Right cardiac atrium (tissue), 5 donors: ENCODE data around the gene NXT1. TPM values are rescaled to one million over a fixed set of nuclear protein-coding genes. Genes with fewer than 3 reads are reported as not detected.
"Not testable (repeated sequence)": the region's sequence is repeated elsewhere in the genome, so short reads cannot be mapped to it uniquely, and the experiment has no call there.

ENCODE experiments used
- ATAC-seq, 2 donors: fragments of 200-7000 bp; cut with Tn5 transposase; one replicate each; pipeline versions ENCODE4 v1.8.0 to v1.9.1; 2020; ENCODE audit warnings: moderate library complexity in 2 of 2, mild to moderate bottlenecking in 1 of 2
- DNase-seq, 3 donors: peaks; one replicate each; pipeline ENCODE4 v3.0.0-alpha.2; 2020
- H3K27ac ChIP-seq: one replicate; pipeline ENCODE4 v1.5.1; 2013; ENCODE audit warnings: mild to moderate bottlenecking, low read length, control low read depth, moderate library complexity
- H3K27me3 ChIP-seq: one replicate; pipeline ENCODE4 v1.6.1; 2013; ENCODE audit not compliant: control insufficient read depth, insufficient read depth
- H3K4me1 ChIP-seq: one replicate; pipeline ENCODE4 v1.6.1; 2013; ENCODE audit warnings: low read length; ENCODE audit not compliant: control insufficient read depth, insufficient read depth
- H3K4me3 ChIP-seq: one replicate; pipeline ENCODE4 v1.5.1; 2013; ENCODE audit warnings: low read length, control low read depth
- H3K9me3 ChIP-seq: one replicate; pipeline ENCODE4 v1.6.1; 2013; ENCODE audit warnings: low read length; ENCODE audit not compliant: control insufficient read depth
- WGBS: extraction: QIAGEN DNeasy Blood & Tissue Kit; methylation state at CpG from one replicate; pipeline ENCODE4 v1.1.7; 2013; 5-methylcytosine and 5-hydroxymethylcytosine counted together
- intact Hi-C, 4 donors: fragments of 100-400 bp; cut with DNase I; formaldehyde crosslinking; loops; one replicate each; pipeline versions ENCODE4 v1.11.0 to v1.14.0; 2022 to 2023
- long read RNA-seq, 4 donors: library from polyadenylated mRNA; unstranded; transcript quantifications; one replicate each; pipeline ENCODE4 v2.0.0, GENCODE V29; 2020 to 2021
- polyA plus RNA-seq: library from polyadenylated mRNA; stranded (reverse); fragments of 200-250 nt; gene quantifications from one replicate; pipeline ENCODE4 v1.2.3, GENCODE V29; 2013
- total RNA-seq, 4 donors: library from RNA; stranded (reverse); fragmentation: NEBNext Ultra II Directional; extraction: Animal tissue kit (Norgen Biotek cat#: 25700); gene quantifications; one replicate each; pipeline ENCODE4 v1.2.1, GENCODE V29; 2021
- donor health status: healthy with polysubstance abuse.
- donor health status: DM: no; HTN: yes; CAD: no.
- donor health status: DM: no; HTN: no; CAD: no.
- donor health status: DM: no; HTN: yes; CAD: no; lungs with severe emphysema.
- donor health status: DM: yes; HTN: yes; CAD: no.

The NXT1 gene
- total RNA-seq = 10 to 100 TPM in 1 of 4 donors, 1 to 10 TPM in 3; 7.4 to 16.9 (median 8.7) TPM
- 9.7 TPM for polyA plus RNA-seq
- long read RNA-seq, donor 1, transcript NXT1-201 (2 exons, 1,123 nt) = major isoform, 16 of 16 reads
- long read RNA-seq, donor 1, partial matches to known transcripts = 0 of 16 reads
- long read RNA-seq, donor 1, other reads (novel, unspliced or antisense) = 0 of 16 reads
- long read RNA-seq, donor 2, transcript NXT1-201 (2 exons, 1,123 nt) = major isoform, 10 of 10 reads
- long read RNA-seq, donor 2, partial matches to known transcripts = 0 of 10 reads
- long read RNA-seq, donor 2, other reads (novel, unspliced or antisense) = 0 of 10 reads
- long read RNA-seq, donor 3, transcript NXT1-201 (2 exons, 1,123 nt) = major isoform, 45 of 45 reads
- long read RNA-seq, donor 3, partial matches to known transcripts = 0 of 45 reads
- long read RNA-seq, donor 3, other reads (novel, unspliced or antisense) = 0 of 45 reads
- long read RNA-seq, donor 4, transcript NXT1-201 (2 exons, 1,123 nt) = major isoform, 9 of 9 reads
- long read RNA-seq, donor 4, partial matches to known transcripts = 0 of 9 reads
- long read RNA-seq, donor 4, other reads (novel, unspliced or antisense) = 0 of 9 reads

GRCh38 chr20:23350196-23350903 is at the start of gene NXT1:
TSS of gene NXT1 (plus strand) at chr20:23350791. CDS start at chr20:23354042, 3,251 bp downstream.
- WGBS = under 1% methylated on average over 65 of the region's 65 CpGs
- H3K9me3 ChIP-seq = no peaks in the 10 kb centered on the region

GRCh38 chr20:23301436-23302050 is 49.0 kb upstream of the NXT1 start:
- WGBS = 89% methylated on average over 12 of the region's 12 CpGs
- Histone ChIP-seq H3K9me3 (no peaks in the 10 kb centered on the region), H3K27me3 (peaks cover 3% of the 10 kb centered on the region), H3K4me1 (no peaks in the 10 kb centered on the region), H3K4me3 (no peak overlapping the region), H3K27ac (no peak overlapping the region)
- intact Hi-C loops = no loop called here
- ATAC-seq = no peak
- DNase-seq = no peak

More at GRCh38 chr20:23350196-23350903, at the start of gene NXT1:
- peak within 1 kb of the TSS; percentile 83 for H3K4me3 ChIP-seq
- H3K27me3 ChIP-seq = no peaks in the 10 kb centered on the region
- H3K27ac ChIP-seq = peak within 1 kb of the TSS; percentile 100
- H3K4me1 ChIP-seq = no peaks in the 10 kb centered on the region
- ATAC-seq (peak; percentile 95), DNase-seq (peak; percentile 95 to 99 (median 98))
- intact Hi-C loops = no loop called here

DNA sequence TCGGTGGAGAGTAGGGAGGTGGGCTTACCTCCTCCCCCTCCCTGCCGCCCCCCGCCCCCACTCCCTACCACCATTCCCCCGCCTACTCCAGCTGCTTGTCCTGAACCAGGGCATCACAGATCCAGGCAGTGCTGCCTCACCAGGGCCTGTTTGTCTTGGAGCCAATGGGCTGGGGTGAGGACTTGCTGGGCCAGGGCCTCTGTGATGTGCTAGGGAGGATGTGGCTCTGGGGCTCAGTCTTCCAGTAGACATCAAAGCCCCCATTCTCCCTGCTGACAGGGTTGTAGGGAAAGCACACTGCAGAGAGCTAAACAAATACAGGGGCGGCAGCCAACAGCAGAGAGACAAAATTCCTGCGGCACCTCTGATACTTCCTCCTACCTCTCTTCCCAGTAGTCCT is 48.2 kb upstream of the NXT1 start:
- WGBS = 86% methylated on average over 6 of the region's 6 CpGs

GRCh38 chr20:23302801-23303200 is 47.8 kb upstream of the NXT1 start:
- DNase-seq (no peak), ATAC-seq (no peak)
- no peaks in the 10 kb centered on the region for H3K4me1 ChIP-seq
- 90% methylated on average over 9 of the region's 9 CpGs for WGBS
- no peak overlapping the region for H3K4me3 ChIP-seq
- intact Hi-C loops = no loop called here
- H3K27me3 ChIP-seq = no peaks in the 10 kb centered on the region
- H3K27ac ChIP-seq = no peak overlapping the region
- no peaks in the 10 kb centered on the region for H3K9me3 ChIP-seq

More for the DNA sequence above, 48.2 kb upstream of the NXT1 start:
- no peak for ATAC-seq
- Histone ChIP-seq H3K27me3 (no peaks in the 10 kb centered on the region), H3K9me3 (no peaks in the 10 kb centered on the region), H3K27ac (no peak overlapping the region), H3K4me1 (no peaks in the 10 kb centered on the region), H3K4me3 (no peak overlapping the region)
- DNase-seq = no peak
- intact Hi-C loops = no loop called here

DNA sequence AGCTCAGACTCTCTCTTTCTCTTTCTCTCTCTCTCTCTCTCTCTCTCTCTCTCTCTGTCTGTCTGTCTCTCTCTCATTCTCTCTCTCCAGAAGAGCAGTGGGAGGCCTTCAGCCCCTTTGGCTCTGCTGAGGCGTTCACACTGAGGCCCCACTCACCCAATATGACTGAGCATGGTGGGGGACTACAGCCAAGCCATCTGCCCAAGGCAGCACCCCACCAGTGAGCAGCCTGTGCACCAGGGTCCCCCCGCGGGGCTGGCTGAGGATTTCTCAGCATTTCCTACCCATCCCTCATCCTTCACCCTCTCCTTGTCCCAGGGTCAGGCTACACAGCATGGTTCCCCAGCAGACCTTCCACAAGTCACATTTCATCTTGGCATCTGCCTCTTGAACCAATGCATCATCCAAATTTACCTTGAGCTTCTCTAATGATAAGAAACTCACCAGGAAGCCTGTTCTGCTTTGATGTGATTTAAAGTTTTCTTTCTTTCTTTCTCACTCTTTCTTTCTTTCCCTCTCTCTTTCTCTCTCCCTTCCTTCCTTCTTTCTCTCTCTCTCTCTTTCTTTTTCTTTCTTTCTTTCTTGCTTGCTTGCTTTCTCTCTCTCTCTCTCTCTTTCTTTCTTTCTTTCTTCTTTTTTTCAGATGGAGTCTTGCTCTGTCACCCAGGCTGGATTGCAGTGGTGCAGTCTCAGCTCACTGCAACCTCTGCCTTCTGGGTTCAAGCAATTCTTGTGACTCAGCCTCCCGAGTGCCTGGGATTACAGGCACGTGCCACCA is 47.1 kb upstream of the NXT1 start:
- Histone ChIP-seq H3K4me3 (no peak overlapping the region), H3K27me3 (no peaks in the 10 kb centered on the region), H3K4me1 (no peaks in the 10 kb centered on the region), H3K9me3 (no peaks in the 10 kb centered on the region), H3K27ac (no peak overlapping the region)
- intact Hi-C loops = no loop called here
- 72% methylated on average over 5 of the region's 5 CpGs for WGBS
- ATAC-seq = no peak
- no peak for DNase-seq

DNA sequence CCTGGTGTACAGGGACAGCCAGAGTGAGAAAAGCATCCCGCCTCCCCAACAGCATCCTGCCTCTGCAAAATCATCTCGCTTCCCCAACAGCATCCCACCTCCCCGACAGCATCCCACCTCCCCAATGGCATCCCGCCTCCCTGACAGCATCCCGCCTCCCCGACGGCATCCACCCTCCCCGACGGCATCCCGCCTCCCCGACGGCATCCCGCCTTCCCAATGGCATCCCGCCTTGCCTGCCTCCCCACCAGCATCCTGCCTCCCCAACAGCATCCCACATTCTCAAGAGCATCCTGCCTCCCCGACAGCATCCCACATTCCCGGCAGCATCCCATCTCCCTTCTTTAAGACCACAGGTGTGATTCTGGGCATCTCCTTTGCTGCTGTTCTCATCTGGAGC is 46.0 kb upstream of the NXT1 start:
- no peak overlapping the region for H3K27ac ChIP-seq

DNA sequence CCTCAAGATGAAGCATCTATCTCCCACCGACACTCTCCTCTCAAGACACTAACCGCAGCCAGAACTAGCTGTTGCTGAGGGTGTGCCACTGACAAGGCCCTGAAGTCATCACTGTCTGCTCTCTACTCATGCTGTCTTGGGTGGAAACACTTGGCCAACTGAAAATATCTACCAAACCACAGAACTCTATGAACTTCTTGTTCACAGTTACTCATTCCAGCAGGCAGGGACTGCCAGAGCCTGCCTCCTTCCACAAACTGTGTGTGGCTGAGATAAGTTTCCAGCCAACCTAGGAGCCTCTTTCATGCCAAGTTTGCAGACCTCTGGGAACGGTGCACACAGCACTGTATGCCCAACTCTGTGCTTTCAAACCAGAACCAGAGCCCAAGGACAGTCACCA is 45.5 kb upstream of the NXT1 start:
- WGBS = 69% methylated on average over 3 of the region's 3 CpGs
- Histone ChIP-seq H3K9me3 (no peaks in the 10 kb centered on the region), H3K27me3 (no peaks in the 10 kb centered on the region), H3K4me3 (no peak overlapping the region), H3K27ac (no peak overlapping the region), H3K4me1 (no peaks in the 10 kb centered on the region)
- peak; percentile 69 to 86 for ATAC-seq
- intact Hi-C loops = no loop called here
- DNase-seq = peak in 2 of 3 donors; percentile 30 to 78

More for the DNA sequence above, 46.0 kb upstream of the NXT1 start:
- H3K4me1 ChIP-seq = no peaks in the 10 kb centered on the region
- no peaks in the 10 kb centered on the region for H3K9me3 ChIP-seq
- no peak overlapping the region for H3K4me3 ChIP-seq
- intact Hi-C loops = no loop called here
- no peak for DNase-seq
- no peak for ATAC-seq
- 84% methylated on average over 16 of the region's 16 CpGs for WGBS
- H3K27me3 ChIP-seq = no peaks in the 10 kb centered on the region

- H3K9me3 ChIP-seq, DNase-seq, H3K27ac ChIP-seq, ATAC-seq, H3K4me1 ChIP-seq, intact Hi-C loops, H3K4me3 ChIP-seq, H3K27me3 ChIP-seq: not testable (repeated sequence)
- 98% methylated on average over 2 of the region's 4 CpGs for WGBS
Observed at GRCh38 chr20:23307393-23307792, 43.2 kb upstream of the NXT1 start.

DNA sequence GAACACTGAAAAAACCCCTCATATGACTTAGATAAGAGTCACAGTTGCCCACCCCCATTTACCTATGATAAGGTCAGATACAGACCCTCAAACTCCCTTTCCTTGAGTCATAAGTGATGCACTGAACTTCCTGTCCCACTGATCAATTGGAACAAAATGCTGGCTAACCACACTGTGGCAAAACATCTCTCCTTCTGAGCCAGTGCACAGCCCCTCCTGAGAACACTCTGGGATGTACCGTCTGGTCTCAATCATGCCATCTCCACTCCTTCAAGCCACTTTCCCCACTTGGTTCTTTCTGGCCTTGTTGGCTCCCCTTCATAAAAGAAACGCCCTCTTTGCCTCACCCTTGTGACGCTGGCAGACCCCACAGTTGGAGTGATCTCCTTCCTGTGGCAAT is 42.6 kb upstream of the NXT1 start:
- DNase-seq (no peak), ATAC-seq (no peak)
- 85% methylated on average over 3 of the region's 3 CpGs for WGBS
- Histone ChIP-seq H3K4me1 (no peaks in the 10 kb centered on the region), H3K27ac (no peak overlapping the region), H3K4me3 (no peak overlapping the region), H3K27me3 (no peaks in the 10 kb centered on the region), H3K9me3 (no peaks in the 10 kb centered on the region)
- intact Hi-C loops = no loop called here

GRCh38 chr20:23308908-23309307 is 41.7 kb upstream of the NXT1 start:
- H3K27ac ChIP-seq = no peak overlapping the region
- DNase-seq (no peak), ATAC-seq (no peak)
- H3K9me3 ChIP-seq = no peaks in the 10 kb centered on the region
- intact Hi-C loops = no loop called here
- WGBS = 78% methylated on average over 4 of the region's 4 CpGs
- no peaks in the 10 kb centered on the region for H3K27me3 ChIP-seq
- no peaks in the 10 kb centered on the region for H3K4me1 ChIP-seq
- no peak overlapping the region for H3K4me3 ChIP-seq
